Fibroblast of lung (primary cell): ENCODE measurements around the gene PRSS22. TPM values are rescaled to one million over a fixed set of nuclear protein-coding genes. Genes with fewer than 3 reads are reported as not detected.

Source experiments
- DNase-seq, 2 donors: peaks; one replicate each; pipeline versions ENCODE4 v3.0.0 to v3.0.0-alpha.2; 2010; ENCODE audit warnings: low read depth in 2 of 2
- H2AFZ ChIP-seq: 2 replicates; pipeline ENCODE4 v1.5.1; 2012; ENCODE audit warnings: low read length, control low read depth, inconsistent platforms
- H3K27ac ChIP-seq: 2 replicates; pipeline ENCODE4 v1.5.1; 2011; ENCODE audit warnings: low read length, control low read depth; ENCODE audit not compliant: insufficient read depth
- H3K27me3 ChIP-seq: 2 replicates; pipeline ENCODE4 v1.5.1; 2011; ENCODE audit warnings: mild to moderate bottlenecking, low read length; ENCODE audit not compliant: control insufficient read depth, insufficient read depth
- H3K36me3 ChIP-seq: 2 replicates; pipeline ENCODE4 v1.5.1; 2011; ENCODE audit warnings: low read length; ENCODE audit not compliant: control insufficient read depth, insufficient read depth
- H3K4me1 ChIP-seq: 2 replicates; pipeline ENCODE4 v1.5.1; 2011; ENCODE audit warnings: low read length; ENCODE audit not compliant: control insufficient read depth, insufficient read depth; ENCODE audit errors: extremely low read depth
- H3K4me2 ChIP-seq: 2 replicates; pipeline ENCODE4 v1.5.1; 2011; ENCODE audit warnings: low read length, control low read depth; ENCODE audit not compliant: insufficient read depth; ENCODE audit errors: extremely low read depth
- H3K4me3 ChIP-seq, 4 experiments: fragments of 200-600 bp in 1 of 4; sonication (generic) in 1 of 4; replicated peaks in 1 of 4; 2 replicates each; pipeline ENCODE4 v1.5.1; 2011 to 2016; ENCODE audit warnings: low read length in 4 of 4, low read depth in 3 of 4, mild to moderate bottlenecking in 3 of 4, control low read depth in 2 of 4, inconsistent platforms in 1 of 4, mixed read lengths in 1 of 4; ENCODE audit not compliant: insufficient read depth in 1 of 4; ENCODE audit errors: control extremely low read depth in 1 of 4
- H3K79me2 ChIP-seq: 2 replicates; pipeline ENCODE4 v1.5.1; 2012; ENCODE audit warnings: mild to moderate bottlenecking, low read length, inconsistent platforms; ENCODE audit not compliant: control insufficient read depth, insufficient read depth
- H3K9ac ChIP-seq: 2 replicates; pipeline ENCODE4 v1.5.1; 2011; ENCODE audit warnings: mild to moderate bottlenecking, low read length, control low read depth; ENCODE audit not compliant: insufficient read depth
- H3K9me3 ChIP-seq: 2 replicates; pipeline ENCODE4 v1.5.1; 2012; ENCODE audit warnings: low read depth, low read length; ENCODE audit not compliant: control insufficient read depth, insufficient read depth
- H4K20me1 ChIP-seq: 2 replicates; pipeline ENCODE4 v1.5.1; 2011; ENCODE audit warnings: low read length; ENCODE audit not compliant: control insufficient read depth, insufficient read depth; ENCODE audit errors: extremely low read depth
- EZH2 ChIP-seq: IDR thresholded peaks from 2 replicates; pipeline ENCODE4 v1.5.1; 2012; ENCODE audit warnings: low read length, control low read depth, mild to moderate bottlenecking; ENCODE audit errors: missing control alignments
- polyA plus RNA-seq, 2 donors: library from polyadenylated mRNA; depleted of rRNA in 1 of 2; stranded (reverse) in 1 of 2; unstranded in 1 of 2; fragments of >200 nt; gene quantifications; 2 replicates each; pipeline ENCODE4 v1.2.1, GENCODE V29; 2011 to 2012; ENCODE audit warnings: missing spikeins in 1 of 2
- total RNA-seq: library from RNA; depleted of rRNA; stranded (reverse); fragments of >200 nt; gene quantifications from 2 replicates; pipeline ENCODE4 v1.2.1, GENCODE V29; 2014
- TF ChIP-seq, protein P1 (sequence below), 2 donors: IDR thresholded peaks in 1 of 2; conservative IDR thresholded peaks in 1 of 2; 1 replicate in 1 of 2; 2 replicates in 1 of 2; pipeline ENCODE4 v1.5.1; 2011 to 2012; ENCODE audit warnings: low read length in 2 of 2, control low read depth in 1 of 2, inconsistent platforms in 1 of 2, low read depth in 1 of 2, mild to moderate bottlenecking in 1 of 2

The PRSS22 gene
- total and polyA plus RNA-seq, 2 donors (not counting 1 experiment from before 2014, with no cell fraction given) = 0.17 TPM; not detected in 1

DNA sequence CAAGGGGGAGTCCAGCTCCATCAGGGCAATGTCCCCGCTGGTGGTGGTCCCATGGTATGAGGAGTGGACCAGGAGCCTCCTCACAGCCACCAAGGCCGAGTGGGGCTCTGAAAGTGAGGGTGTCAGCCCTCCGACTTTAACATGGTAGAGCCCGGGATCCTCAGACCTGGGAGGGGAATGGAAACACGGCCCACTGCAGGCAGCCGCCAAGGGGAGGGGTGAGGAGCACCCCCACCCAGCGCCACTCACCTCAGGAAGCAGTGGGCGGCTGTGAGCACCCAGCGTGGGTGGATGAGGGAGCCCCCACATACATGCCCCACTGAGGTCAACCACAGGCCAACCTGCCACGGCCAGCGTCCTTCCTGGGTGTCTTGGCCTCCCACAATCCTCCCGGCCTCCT is 17.1 kb downstream of the PRSS22 start:
- TF ChIP-seq, protein P1, sequence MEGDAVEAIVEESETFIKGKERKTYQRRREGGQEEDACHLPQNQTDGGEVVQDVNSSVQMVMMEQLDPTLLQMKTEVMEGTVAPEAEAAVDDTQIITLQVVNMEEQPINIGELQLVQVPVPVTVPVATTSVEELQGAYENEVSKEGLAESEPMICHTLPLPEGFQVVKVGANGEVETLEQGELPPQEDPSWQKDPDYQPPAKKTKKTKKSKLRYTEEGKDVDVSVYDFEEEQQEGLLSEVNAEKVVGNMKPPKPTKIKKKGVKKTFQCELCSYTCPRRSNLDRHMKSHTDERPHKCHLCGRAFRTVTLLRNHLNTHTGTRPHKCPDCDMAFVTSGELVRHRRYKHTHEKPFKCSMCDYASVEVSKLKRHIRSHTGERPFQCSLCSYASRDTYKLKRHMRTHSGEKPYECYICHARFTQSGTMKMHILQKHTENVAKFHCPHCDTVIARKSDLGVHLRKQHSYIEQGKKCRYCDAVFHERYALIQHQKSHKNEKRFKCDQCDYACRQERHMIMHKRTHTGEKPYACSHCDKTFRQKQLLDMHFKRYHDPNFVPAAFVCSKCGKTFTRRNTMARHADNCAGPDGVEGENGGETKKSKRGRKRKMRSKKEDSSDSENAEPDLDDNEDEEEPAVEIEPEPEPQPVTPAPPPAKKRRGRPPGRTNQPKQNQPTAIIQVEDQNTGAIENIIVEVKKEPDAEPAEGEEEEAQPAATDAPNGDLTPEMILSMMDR (conservative IDR thresholded peaks at IDR 0.05 in 1 of 2, IDR thresholded peaks at IDR 0.05 in 1 of 2; ENCODE audit: low read depth in 1 of 2, low read length in 2 of 2) = no peak
- no peak for TF ChIP-seq EZH2
- no peak for DNase-seq
- Histone ChIP-seq H3K9me3 (no peaks in the 10 kb centered on the region), H3K27me3 (no peaks in the 10 kb centered on the region), H4K20me1 (no peaks in the 10 kb centered on the region), H3K4me3 (no peak overlapping the region), H3K9ac (no peak overlapping the region), H3K36me3 (no peaks in the 10 kb centered on the region), H3K27ac (no peak overlapping the region), H3K4me2 (no peak overlapping the region), H3K79me2 (no peaks in the 10 kb centered on the region), H3K4me1 (peaks cover 4% of the 10 kb centered on the region), H2AFZ (no peak overlapping the region)

DNA sequence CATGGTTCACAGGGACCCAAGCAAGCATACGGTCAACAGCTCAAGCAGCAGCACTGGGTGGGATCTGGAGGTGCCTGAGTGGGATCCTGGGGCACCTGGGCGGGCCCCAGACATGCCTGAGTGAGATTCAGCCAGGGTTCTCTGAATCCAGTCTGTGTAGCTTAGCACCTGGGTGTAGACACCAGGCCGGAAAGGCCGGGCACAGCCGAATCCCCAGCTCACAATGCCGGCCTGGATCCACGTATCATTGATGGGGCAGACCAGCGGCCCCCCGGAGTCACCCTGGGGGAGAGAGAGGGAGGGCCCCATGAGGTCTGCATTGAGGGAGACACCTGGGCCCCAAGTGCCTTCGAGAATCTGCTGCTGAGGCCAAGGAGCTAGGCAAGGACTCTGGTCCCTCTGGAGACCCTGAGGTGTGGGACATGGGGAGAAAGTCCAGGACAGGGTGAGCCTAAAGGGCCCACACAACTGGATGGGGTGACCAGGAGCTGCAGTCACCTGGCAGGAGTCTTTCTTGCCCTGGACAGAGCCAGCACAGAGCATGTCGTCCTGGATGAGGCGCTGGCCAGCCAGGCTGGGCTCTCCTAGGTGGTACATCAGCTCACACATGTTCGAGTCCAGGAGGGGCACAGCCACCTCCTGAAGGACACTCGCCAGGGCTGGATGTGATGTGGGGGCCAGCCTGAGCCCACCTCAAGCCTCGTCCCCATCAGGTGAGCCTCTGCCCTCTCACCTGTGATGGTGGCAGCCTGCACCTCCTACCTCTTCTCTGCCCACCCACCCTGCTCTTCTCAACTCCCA is 18.1 kb downstream of the PRSS22 start:
- Histone ChIP-seq H3K9me3 (no peaks in the 10 kb centered on the region), H2AFZ (no peak overlapping the region), H3K4me3 (no peak overlapping the region), H3K4me2 (no peak overlapping the region), H3K9ac (no peak overlapping the region), H3K27ac (no peak overlapping the region), H3K79me2 (no peaks in the 10 kb centered on the region), H3K27me3 (no peaks in the 10 kb centered on the region), H3K36me3 (no peaks in the 10 kb centered on the region), H4K20me1 (no peaks in the 10 kb centered on the region), H3K4me1 (peaks cover 7% of the 10 kb centered on the region)
- TF ChIP-seq EZH2 = no peak
- TF ChIP-seq, protein P1 (conservative IDR thresholded peaks at IDR 0.05 in 1 of 2, IDR thresholded peaks at IDR 0.05 in 1 of 2; ENCODE audit: low read depth in 1 of 2, low read length in 2 of 2) = no peak
- DNase-seq = no peak

DNA sequence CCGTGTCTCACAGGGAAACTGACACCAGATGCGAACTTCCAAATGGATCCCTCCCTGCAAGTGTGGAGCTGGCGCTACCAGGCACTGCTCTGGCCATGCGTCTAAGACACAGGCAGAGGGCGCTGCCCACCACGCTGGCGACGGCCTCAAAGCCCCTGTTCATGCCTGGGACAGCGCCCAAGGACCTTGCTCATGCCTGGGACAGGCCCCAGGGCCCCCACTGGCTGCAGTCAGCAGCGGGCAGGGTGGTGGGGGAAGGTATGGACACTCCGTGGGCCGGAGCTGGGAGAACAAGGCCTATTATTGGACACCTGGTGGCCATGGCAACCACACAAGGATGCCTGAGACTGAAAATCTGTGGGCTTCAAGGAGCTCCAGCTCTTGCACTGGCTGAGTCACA is 19.0 kb downstream of the PRSS22 start:
- Histone ChIP-seq H3K36me3 (no peaks in the 10 kb centered on the region), H3K9ac (no peak overlapping the region), H3K4me1 (peaks cover 7% of the 10 kb centered on the region), H4K20me1 (no peaks in the 10 kb centered on the region), H3K27me3 (no peaks in the 10 kb centered on the region), H3K27ac (no peak overlapping the region), H3K4me2 (no peak overlapping the region), H3K79me2 (no peaks in the 10 kb centered on the region), H3K4me3 (no peak overlapping the region), H3K9me3 (no peaks in the 10 kb centered on the region), H2AFZ (peak overlapping the region; percentile 23)
- peak; percentile 70 to 84 for DNase-seq
- no peak for TF ChIP-seq EZH2
- TF ChIP-seq, protein P1 (conservative IDR thresholded peaks at IDR 0.05 in 1 of 2, IDR thresholded peaks at IDR 0.05 in 1 of 2; ENCODE audit: low read depth in 1 of 2, low read length in 2 of 2) = peak; percentile 88 to 89
